A549 treated with ZK216348 at 1 μM for 4 hours (cell line): ENCODE data around the gene SCGB2A2. TPM values are rescaled to one million over a fixed set of nuclear protein-coding genes. Genes with fewer than 3 reads are reported as not detected.

Experiments used
- total RNA-seq: library from RNA; stranded (reverse); fragments of 200-300 nt; extraction: Qiagen RNA extraction; gene quantifications from 5 replicates; pipeline ENCODE4 v1.2.3, GENCODE V29; 2022; ENCODE audit warnings: low read depth

Gene SCGB2A2
- not detected in 5 replicates for total RNA-seq

GRCh38 chr11:62269654-62270278 is at the start of gene SCGB2A2:
TSS of gene SCGB2A2 (plus strand) at chr11:62270158. CDS start at chr11:62270217, 59 bp downstream.

GRCh38 chr11:62242021-62242420 is 27.9 kb upstream of the SCGB2A2 start, which contains the start of gene SCGB1D2:
TSS of gene SCGB1D2 (plus strand) at chr11:62242239. CDS start at chr11:62242308, 69 bp downstream.

DNA sequence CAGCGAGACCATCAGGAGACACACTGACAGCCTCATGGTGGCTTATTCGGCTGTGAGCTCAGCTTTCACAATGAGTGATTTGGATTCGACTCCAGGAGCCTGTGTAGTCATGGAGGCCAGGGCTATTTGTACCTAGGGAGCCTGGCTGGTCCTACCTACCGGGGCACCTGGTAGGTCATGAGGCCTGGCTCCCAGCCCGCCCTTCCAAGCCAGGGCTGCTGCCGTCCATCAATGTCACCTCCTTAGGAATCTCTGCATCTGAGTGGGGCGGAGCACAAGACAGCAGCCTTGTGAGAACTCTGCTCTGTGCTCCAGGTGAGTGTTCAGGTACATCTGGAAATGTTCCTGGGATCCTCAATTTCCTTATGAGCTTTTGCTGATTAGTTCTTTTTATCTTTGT is 29.0 kb downstream of the SCGB2A2 start, which contains the start of gene SCGB1D4:
Gene SCGB1D4 (minus strand): TSS at position 101 of the 400 bp plus-strand sequence. CDS start 65 bp downstream, at position 36.

Other genes starting within 250 kb of the SCGB2A2 start
- gene INCENP, start 146.1 kb upstream of the SCGB2A2 start, total RNA-seq: 45.1 to 58.3 TPM (median 56.8 TPM) in 5 replicates
- gene SCGB1D1, start 79.9 kb upstream of the SCGB2A2 start, total RNA-seq: not detected in 5 replicates
- not detected in 5 replicates for gene SCGB2A1, start 61.5 kb upstream of the SCGB2A2 start, total RNA-seq
- gene SCGB1D2, start 27.9 kb upstream of the SCGB2A2 start, total RNA-seq: not detected in 5 replicates
- not detected in 5 replicates for gene SCGB1D4, start 28.9 kb downstream of the SCGB2A2 start, total RNA-seq
- gene ASRGL1, start 67.3 kb downstream of the SCGB2A2 start, total RNA-seq: 12.7 to 13.7 TPM (median 13.1 TPM) in 5 replicates
- not detected in 5 replicates for gene SCGB1A1, start 148.9 kb downstream of the SCGB2A2 start, total RNA-seq